Activated T-helper 1 cell treated with anti-CD3 and anti-CD28 coated beads, Interleukin-12 subunit alpha, Interleukin-12 subunit beta, Interleukin-2, Interleukin-4 antibody, amounts not matched to agents 30 ng/mL and 10 ng/mL and 1 ng/mL, durations not matched to agents 14 hours and 24 hours and 36 hours (primary cell): Measurements from ENCODE around the gene DSC1. TPM values are rescaled to one million over a fixed set of nuclear protein-coding genes. Genes with fewer than 3 reads are reported as not detected.
"Not testable (repeated sequence)": the region's sequence is repeated elsewhere in the genome, so short reads cannot be mapped to it uniquely, and the experiment has no call there.

Experiments used
- DNase-seq: peaks from one replicate; pipeline ENCODE4 v3.0.0; 2021; ENCODE audit warnings: low spot score
- H3K27ac Mint-ChIP-seq: one replicate; pipeline ENCODE4 v1.8.0; 2021; ENCODE audit warnings: mild to moderate bottlenecking, mixed read lengths
- H3K27me3 Mint-ChIP-seq: one replicate; pipeline ENCODE4 v1.8.0; 2022; ENCODE audit warnings: mild to moderate bottlenecking, moderate library complexity, mixed read lengths; ENCODE audit not compliant: insufficient read depth
- H3K36me3 Mint-ChIP-seq: one replicate; pipeline ENCODE4 v1.8.0; 2021; ENCODE audit warnings: low read depth, mixed read lengths
- H3K4me1 Mint-ChIP-seq: one replicate; pipeline ENCODE4 v1.8.0; 2021; ENCODE audit warnings: low read depth, mixed read lengths
- H3K4me3 Mint-ChIP-seq: one replicate; pipeline ENCODE4 v1.8.0; 2021; ENCODE audit warnings: mild to moderate bottlenecking, moderate library complexity, mixed read lengths
- H3K9me3 Mint-ChIP-seq: one replicate; pipeline ENCODE4 v1.8.0; 2021; ENCODE audit warnings: mixed read lengths
- intact Hi-C: fragments of 100-400 bp; cut with micrococcal nuclease; formaldehyde crosslinking; loops from one replicate; pipeline ENCODE4 v1.15.1; 2024
- total RNA-seq: library from RNA; stranded (reverse); gene quantifications from 2 replicates; pipeline ENCODE4 v1.2.3, GENCODE V29; 2022

Gene DSC1
- total RNA-seq, 1 donor from 2014 or later = not detected

DNA sequence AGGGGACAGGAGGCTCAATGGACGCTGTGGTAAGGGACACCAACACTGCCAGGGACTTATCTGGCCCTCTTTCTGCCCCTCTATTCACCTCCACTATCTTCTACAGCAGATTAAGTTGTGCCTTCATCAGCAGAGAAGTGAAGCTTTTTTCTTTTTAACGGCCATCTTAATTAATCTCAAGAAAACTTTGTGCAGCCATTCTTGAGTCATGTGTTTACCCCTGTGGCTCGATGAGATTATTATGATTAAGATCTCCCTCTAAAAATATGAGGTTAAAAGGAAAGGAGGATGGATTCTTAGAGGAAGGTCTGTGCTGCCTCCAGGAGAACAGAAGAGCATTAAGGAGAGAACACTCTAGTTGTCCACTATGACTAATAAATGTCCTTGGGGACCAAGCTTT is 32.4 kb upstream of the DSC1 start:
- no peak overlapping the region for H3K4me3 Mint-ChIP-seq
- intact Hi-C loops = loop anchor here (10.0 kb wide), 1 partner anchor 60 kb away; no protein-coding TSS in a partner anchor
- no peaks in the 10 kb centered on the region for H3K4me1 Mint-ChIP-seq
- no peak for DNase-seq
- H3K9me3 Mint-ChIP-seq = peaks cover 4% of the 10 kb centered on the region
- no peaks in the 10 kb centered on the region for H3K27me3 Mint-ChIP-seq
- no peak overlapping the region for H3K27ac Mint-ChIP-seq
- H3K36me3 Mint-ChIP-seq = no peaks in the 10 kb centered on the region

DNA sequence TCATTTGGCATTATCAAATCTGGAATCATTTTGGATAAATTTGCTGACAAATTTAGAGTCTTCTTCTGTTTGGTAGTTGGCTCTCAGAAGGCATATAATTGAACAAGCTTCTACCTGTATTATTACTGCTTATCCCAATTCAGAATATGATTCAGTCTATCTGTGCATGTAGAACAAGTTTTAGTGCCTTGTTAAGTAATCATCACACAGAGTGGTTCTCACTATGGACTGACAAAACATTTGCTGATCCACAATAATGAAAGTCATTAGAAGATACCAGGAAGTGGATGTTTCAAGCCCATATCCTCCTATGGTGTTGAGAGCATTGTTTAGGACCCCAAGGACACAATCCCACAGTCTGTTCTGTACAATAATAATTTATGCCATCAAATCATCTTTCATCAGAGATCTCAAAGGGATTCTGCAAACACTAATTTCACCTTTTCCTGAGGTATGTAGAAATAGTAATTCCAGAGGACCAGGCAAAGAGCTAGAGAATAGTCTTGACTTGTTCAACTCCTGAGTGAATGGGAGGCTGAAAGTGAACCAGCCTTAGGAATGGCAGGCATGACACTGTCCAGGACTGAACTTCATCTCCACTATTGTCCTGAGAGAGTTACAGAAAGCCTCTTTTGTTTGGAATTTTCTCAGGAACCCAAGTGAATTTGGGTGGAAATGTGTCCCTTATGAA is 29.6 kb upstream of the DSC1 start:
- Mint-ChIP-seq H3K4me1 (no peaks in the 10 kb centered on the region), H3K36me3 (no peaks in the 10 kb centered on the region), H3K27me3 (no peaks in the 10 kb centered on the region), H3K4me3 (no peak overlapping the region), H3K27ac (no peak overlapping the region), H3K9me3 (peaks cover 4% of the 10 kb centered on the region)
- no peak for DNase-seq
- intact Hi-C loops = loop anchor here (10.0 kb wide), 1 partner anchor 63 kb away; no protein-coding TSS in a partner anchor

DNA sequence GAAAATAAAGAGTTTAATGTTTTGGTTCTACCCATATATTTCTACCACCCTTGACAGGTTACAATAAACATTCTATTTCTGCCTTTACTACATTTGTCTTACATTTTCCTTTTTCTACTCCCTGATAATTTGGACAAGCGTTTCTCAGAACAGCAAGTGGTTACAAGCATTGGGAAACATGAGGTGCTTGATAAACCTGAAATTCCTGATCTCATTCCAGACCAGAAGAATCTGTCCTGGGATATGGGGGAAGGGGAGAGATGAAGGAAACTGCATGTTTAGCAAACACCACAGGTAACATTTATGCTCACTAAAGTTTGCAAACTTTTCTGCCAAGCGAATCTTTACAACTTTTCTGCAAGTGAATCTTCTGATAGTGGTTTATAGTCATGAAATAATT is 28.3 kb upstream of the DSC1 start:
- Mint-ChIP-seq H3K27me3 (no peaks in the 10 kb centered on the region), H3K27ac (no peak overlapping the region), H3K9me3 (peaks cover 4% of the 10 kb centered on the region), H3K4me1 (no peaks in the 10 kb centered on the region), H3K36me3 (no peaks in the 10 kb centered on the region), H3K4me3 (no peak overlapping the region)
- intact Hi-C loops = loop anchor here (10.0 kb wide), 1 partner anchor 64 kb away; no protein-coding TSS in a partner anchor
- no peak for DNase-seq

DNA sequence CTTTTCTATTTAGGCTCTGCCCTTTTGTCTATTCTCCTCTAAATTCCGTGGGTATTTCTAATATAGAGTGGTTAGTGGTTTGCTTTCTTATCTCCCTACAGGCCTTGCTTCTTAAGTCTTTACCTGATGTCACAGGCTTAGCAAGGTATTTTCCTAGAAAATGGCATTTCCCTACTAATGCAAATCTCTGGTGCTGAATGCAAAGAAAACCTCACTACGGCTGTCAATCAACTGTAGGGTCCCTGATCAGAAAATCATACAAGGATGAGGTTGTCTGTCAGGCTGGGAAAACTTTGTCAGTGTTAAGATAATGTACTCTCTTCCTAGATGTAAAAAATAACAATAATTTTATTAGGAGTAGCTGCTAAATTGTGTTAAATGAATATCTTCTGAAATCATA is 27.1 kb upstream of the DSC1 start:
- no peak overlapping the region for H3K27ac Mint-ChIP-seq
- no peaks in the 10 kb centered on the region for H3K27me3 Mint-ChIP-seq
- H3K9me3 Mint-ChIP-seq = no peaks in the 10 kb centered on the region
- DNase-seq = no peak
- H3K4me3 Mint-ChIP-seq = no peak overlapping the region
- H3K36me3 Mint-ChIP-seq = no peaks in the 10 kb centered on the region
- no peaks in the 10 kb centered on the region for H3K4me1 Mint-ChIP-seq
- intact Hi-C loops = loop anchor here (10.0 kb wide), 1 partner anchor 65 kb away; no protein-coding TSS in a partner anchor

DNA sequence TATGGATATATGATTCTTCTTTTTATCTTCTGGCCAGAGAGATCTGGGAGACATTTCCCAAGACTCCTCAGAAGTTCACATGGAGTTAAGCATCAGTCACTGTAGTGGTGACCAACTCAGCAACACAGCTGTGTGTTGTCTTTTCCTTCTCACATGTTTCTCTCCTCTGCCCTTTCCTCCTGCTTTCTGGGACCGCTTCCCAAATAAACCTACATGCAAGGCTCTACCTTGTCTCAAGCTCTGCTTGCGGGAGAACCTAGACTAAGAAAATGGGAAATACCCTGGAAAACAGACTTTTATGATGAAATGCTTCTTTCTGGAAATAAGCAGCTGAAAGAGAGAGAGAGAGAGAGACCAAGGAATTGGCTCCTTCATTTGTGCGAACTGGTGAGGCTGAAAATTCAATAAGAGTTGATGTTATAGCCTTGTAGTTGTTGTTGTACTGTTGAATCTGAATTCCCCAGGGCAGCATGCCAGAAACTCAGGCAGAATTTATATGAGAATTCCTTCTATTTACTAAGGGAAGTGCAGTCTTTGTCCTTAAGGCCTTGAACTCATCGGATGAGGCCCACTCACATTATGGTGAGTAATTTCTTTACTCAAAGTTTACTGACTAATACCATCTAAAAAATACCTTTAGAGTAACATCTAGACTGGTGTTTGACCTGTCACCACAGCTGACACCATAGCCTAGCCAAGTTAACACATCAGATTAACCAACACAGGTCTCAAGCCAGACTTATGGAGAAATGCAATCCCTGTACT is 22.7 kb upstream of the DSC1 start:
- Mint-ChIP-seq H3K36me3 (no peaks in the 10 kb centered on the region), H3K4me3 (no peak overlapping the region), H3K9me3 (peaks cover 4% of the 10 kb centered on the region), H3K27me3 (no peaks in the 10 kb centered on the region), H3K27ac (no peak overlapping the region), H3K4me1 (no peaks in the 10 kb centered on the region)
- intact Hi-C loops = no loop called here
- DNase-seq = no peak

DNA sequence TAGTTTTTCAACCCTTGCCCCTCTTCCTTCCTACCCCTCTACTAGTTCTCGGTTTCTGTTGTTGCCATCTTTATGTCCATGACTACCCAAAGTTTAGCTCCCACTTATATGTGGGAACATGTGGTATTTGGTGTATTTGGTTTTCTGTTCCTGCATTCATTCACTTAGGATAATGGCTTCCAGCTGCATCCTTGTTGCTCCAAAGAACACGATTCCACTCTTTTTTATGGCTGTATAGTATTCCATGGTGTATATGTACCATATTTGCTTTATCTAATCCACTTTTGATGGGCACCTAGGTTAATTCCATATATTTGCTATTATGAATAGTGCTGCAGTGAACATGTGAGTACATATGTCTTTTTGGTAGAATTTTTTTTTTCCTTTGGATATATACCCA is 20.6 kb upstream of the DSC1 start:
- peaks cover 12% of the 10 kb centered on the region for H3K9me3 Mint-ChIP-seq
- no peaks in the 10 kb centered on the region for H3K27me3 Mint-ChIP-seq
- no peak overlapping the region for H3K4me3 Mint-ChIP-seq
- H3K4me1 Mint-ChIP-seq = no peaks in the 10 kb centered on the region
- H3K27ac Mint-ChIP-seq = no peak overlapping the region
- DNase-seq = no peak
- H3K36me3 Mint-ChIP-seq = no peaks in the 10 kb centered on the region
- intact Hi-C loops = no loop called here

DNA sequence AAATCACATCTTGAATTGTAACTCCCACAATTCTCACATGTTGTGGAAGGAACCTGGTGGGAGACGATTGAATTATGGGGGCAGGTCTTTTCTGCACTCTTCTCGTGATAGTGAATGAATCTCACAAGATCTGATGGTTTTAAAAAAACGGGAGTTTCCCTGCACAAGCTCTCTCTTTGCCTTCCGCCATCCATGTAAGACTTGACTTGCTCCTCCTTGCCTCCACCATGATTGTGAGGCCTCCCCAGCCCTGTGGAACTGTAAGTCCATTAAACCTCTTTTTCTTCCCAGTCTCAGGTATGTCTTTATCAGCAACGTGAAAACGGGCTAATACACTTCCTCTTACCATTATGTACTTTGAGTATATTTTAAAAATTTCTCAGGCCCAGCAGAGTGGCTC is 14.7 kb upstream of the DSC1 start:
- H3K36me3 Mint-ChIP-seq, H3K4me1 Mint-ChIP-seq, H3K27ac Mint-ChIP-seq, H3K4me3 Mint-ChIP-seq, H3K27me3 Mint-ChIP-seq, DNase-seq, intact Hi-C loops: not testable (repeated sequence)
- peaks cover 15% of the 10 kb centered on the region for H3K9me3 Mint-ChIP-seq

DNA sequence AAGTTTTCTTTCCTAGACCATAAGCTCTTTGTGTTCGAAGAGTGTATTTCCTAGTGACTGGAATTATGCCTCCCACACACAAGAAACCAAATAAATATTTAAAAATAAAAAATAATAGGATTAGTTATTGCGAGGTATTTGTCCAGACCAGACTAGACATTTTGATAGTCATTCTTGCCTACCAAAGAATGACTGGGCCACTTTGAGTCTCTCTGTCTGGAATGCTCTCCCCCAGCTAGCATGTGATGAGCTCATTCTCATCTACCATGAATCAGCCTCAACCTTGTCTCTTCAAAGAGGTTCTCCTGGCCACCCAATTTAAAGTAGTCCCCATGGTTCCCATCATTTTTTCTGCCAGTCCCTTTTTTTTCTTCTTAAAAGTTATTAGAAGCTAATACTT is 13.9 kb upstream of the DSC1 start:
- no peak for DNase-seq
- Mint-ChIP-seq H3K4me3 (no peak overlapping the region), H3K36me3 (no peaks in the 10 kb centered on the region), H3K9me3 (peaks cover 15% of the 10 kb centered on the region), H3K4me1 (no peaks in the 10 kb centered on the region), H3K27ac (no peak overlapping the region), H3K27me3 (no peaks in the 10 kb centered on the region)
- intact Hi-C loops = no loop called here

DNA sequence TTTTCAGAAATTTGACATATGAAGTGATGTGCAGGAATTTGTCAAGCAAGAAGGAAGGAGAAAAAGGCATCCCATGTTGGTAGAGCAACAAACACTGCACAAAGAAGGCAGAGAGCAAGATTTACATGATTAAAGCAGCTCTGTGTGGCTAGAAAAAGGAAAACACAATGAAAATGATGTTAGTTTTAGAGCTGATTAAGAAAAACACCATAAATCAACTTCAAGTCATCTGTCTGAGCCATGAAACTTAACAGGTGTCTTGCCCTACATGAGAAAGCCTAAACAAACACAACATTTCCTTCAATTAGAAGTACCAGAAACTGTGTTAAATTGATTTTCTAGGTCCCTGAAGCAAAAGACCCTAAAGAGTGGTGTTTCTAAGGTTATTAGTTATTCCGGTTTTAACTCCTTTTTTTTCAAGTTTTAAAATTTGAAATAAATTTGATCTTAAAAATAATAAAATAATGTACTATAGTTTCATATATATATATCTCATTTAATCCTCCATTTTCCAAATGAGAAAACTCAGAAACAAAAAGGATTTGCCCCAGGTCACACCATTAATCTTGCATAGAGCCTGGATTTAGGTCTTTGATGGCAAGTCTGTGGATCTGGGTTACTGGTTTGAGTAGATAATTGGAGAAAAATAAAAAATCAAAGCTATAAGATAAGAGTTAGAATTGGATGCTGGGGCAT is 8.6 kb upstream of the DSC1 start:
- Mint-ChIP-seq H3K9me3 (peaks cover 13% of the 10 kb centered on the region), H3K4me1 (no peaks in the 10 kb centered on the region), H3K4me3 (no peak overlapping the region), H3K27ac (no peak overlapping the region), H3K27me3 (no peaks in the 10 kb centered on the region), H3K36me3 (no peaks in the 10 kb centered on the region)
- no peak for DNase-seq
- intact Hi-C loops = no loop called here

DNA sequence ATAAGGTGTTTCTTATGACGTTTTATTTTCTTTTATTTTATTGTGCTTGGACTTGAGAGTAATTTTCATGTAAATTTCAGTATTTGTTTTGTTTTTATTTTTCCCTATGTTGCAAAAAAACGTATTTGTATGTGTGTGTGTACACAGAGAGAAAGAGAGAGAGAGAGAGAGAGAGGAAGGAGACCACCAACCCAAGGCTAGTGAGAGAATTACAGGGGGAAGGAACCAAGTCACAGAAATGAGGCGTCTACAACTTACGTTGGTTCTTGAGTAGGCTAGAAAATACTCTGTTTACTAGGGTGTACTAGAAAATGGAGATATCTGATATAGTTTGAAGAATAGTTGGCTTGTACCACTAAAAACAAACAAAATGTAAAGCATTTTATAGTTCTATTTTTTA is 7.7 kb upstream of the DSC1 start:
- Mint-ChIP-seq H3K9me3 (peaks cover 10% of the 10 kb centered on the region), H3K27me3 (no peaks in the 10 kb centered on the region), H3K36me3 (no peaks in the 10 kb centered on the region), H3K4me3 (no peak overlapping the region), H3K4me1 (no peaks in the 10 kb centered on the region), H3K27ac (no peak overlapping the region)
- no peak for DNase-seq
- intact Hi-C loops = no loop called here

DNA sequence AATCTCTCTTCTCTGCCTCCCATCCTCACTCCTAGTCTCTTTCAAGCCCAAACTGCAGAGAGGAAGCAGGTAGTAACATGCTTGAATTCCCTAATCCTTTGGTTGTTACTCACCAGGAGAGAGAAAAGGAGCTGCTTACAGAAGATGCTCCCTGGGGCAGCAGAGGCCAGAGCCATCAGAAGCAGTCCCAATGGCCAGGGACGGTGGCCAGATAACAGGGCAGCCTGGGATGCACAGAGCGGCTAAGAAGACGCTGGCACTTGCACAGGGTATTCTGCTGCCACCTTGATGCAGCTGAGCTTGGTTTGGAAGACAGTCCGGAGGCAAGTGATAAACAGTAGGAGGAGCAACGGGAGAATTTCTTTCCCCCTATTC is 250 bp downstream of the DSC1 start:
- Mint-ChIP-seq H3K27ac (no peak overlapping the region), H3K9me3 (peaks cover 3% of the 10 kb centered on the region), H3K4me1 (no peaks in the 10 kb centered on the region), H3K4me3 (no peak overlapping the region), H3K27me3 (no peaks in the 10 kb centered on the region), H3K36me3 (no peaks in the 10 kb centered on the region)
- no peak for DNase-seq
- intact Hi-C loops = no loop called here

DNA sequence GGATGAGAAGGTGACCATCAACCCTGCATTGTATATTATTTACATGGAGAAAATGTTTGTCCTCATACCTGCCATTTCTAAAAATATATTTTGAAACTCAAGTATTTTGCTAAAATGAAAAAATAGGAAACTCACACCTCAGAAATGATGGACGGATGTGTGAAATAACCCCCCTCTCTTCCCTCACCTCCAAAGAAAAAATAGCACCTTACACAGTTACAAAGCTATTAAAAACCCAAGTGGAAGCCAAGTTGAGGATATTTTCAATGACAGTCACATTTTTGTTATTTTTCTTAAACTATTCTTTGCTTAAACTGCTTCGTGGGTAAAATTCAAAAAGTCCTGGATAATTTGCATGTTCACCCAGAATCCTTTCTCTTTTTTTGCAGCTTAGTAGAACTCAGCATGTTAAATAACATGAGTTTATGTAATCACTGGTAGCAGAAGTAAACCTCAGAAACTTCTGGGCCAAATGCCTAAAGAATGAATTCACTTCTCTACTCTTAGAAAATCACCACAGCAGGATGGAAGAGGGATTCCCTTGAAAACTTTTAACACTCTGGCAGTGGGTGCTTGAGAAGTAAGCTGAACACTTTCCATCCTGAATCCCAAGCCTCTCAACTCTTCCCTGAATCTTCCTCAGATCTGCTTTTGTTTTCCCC is 768 bp downstream of the DSC1 start:
- no peaks in the 10 kb centered on the region for H3K4me1 Mint-ChIP-seq
- peaks cover 3% of the 10 kb centered on the region for H3K9me3 Mint-ChIP-seq
- intact Hi-C loops = no loop called here
- H3K27me3 Mint-ChIP-seq = no peaks in the 10 kb centered on the region
- DNase-seq = no peak
- H3K4me3 Mint-ChIP-seq = no peak overlapping the region
- H3K27ac Mint-ChIP-seq = no peak overlapping the region
- no peaks in the 10 kb centered on the region for H3K36me3 Mint-ChIP-seq
